GM18511 (cell line): ENCODE data around the gene PPIL4.

Source experiments
- ATAC-seq: cut with Tn5 transposase; IDR thresholded peaks from one replicate; pipeline ENCODE4 v1.9.1; 2021; ENCODE audit warnings: mild to moderate bottlenecking, moderate library complexity; ENCODE audit not compliant: unreplicated experiment

PPIL4 gene

GRCh38 chr6:149484733-149485700 lies 60.8 kb downstream of the PPIL4 start, which contains the start of gene ZC3H12D:
Gene ZC3H12D (minus strand): TSS chr6:149485014. CDS start chr6:149474543, 10,471 bp downstream.
- peak; percentile 54 for ATAC-seq

DNA sequence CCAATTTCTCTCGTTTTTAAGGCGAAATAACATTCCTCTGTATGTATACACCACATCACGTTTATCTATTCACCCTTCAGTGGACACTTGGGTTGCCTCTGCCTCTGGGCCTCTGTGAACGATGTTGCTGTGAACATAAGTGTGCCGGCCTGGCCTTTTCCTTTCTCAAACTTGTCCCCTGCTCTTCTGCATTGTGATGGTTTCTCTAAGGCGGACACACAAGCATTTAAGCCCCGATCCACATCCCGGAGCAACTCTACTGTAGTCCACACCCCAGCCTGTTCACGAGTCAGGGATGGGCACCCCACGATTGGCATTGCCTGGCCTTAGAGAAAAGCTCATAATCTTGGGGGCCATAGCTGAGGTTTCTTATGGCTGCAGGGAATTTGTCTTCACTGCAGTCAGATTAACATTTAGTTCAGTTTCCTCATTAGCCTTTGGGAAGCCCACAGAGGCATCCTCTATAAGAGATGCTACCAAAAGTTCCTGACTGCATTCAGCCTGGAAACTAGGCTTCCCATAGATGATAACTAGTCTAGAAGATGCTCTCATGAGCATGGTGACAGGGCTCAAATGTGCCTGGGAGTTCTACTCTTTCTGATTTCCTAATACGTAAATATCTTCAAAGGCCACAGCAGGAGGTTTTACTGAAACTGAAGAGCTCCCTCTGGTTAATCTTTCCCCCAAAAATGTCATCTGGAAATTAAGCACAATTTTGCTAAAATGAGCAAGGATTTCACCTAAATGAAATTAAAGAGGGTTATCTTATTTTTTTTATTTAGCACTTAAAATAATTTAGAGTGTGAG lies 61.8 kb downstream of the PPIL4 start:
- ATAC-seq = no peak

DNA sequence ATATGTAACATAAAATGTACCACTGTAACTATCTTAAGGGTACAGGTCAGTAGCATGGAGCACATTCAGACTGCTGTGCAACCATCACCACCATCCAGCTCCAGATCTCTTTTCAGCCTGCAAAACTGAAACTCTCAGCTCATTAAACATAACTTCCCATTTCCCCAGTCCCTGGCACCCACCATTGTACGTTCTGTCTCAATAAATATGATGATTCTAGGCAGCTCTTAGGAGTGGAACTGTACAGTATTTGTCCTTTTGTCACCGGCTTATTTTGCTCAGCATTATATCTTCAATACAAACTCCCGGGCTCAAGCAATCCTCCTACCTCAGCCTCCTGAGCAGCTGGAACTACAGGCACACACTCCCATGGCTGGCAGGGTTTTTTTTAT lies 62.5 kb downstream of the PPIL4 start:
- ATAC-seq = peak; percentile 10

DNA sequence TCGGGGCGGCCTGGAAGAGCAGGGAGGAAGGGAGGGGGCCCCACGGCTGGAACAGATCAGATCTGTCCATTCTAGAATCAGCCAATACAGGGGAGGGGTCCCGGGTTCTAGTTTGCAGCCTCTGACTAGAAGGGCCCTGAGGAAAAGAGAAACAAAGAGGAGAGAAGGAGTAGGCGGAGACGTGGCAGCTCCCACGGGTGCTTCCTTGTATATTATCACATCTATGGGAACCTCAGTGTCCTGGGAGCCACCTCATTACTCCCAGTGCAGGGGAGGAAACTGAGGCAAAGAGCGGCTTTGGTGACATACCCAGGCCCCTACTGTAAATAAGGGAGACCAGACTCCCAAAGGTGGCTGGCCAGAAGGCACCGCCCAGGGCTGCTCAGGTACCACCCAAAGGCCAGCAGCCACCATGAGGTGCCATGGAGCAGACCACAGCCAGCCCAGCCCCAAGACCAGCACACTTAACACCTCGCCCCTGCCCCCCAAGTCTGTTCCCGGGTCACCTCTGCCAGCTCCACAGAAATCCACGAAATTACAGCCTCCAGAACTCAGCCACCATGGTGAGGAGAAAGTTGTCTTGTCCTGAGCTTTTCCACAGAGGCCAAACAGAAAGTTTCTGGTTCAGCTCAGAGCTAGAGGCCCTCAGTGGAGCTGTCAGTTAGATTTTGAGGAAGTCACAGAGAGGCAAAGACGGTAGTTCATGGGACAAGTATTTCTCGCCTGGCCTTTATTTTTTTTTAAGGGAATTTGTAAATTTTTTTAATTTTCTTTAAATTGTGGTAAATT lies 63.1 kb downstream of the PPIL4 start:
- ATAC-seq = peak; percentile 22

GRCh38 chr6:149480502-149481280 lies 65.2 kb downstream of the PPIL4 start:
- ATAC-seq = no peak

DNA sequence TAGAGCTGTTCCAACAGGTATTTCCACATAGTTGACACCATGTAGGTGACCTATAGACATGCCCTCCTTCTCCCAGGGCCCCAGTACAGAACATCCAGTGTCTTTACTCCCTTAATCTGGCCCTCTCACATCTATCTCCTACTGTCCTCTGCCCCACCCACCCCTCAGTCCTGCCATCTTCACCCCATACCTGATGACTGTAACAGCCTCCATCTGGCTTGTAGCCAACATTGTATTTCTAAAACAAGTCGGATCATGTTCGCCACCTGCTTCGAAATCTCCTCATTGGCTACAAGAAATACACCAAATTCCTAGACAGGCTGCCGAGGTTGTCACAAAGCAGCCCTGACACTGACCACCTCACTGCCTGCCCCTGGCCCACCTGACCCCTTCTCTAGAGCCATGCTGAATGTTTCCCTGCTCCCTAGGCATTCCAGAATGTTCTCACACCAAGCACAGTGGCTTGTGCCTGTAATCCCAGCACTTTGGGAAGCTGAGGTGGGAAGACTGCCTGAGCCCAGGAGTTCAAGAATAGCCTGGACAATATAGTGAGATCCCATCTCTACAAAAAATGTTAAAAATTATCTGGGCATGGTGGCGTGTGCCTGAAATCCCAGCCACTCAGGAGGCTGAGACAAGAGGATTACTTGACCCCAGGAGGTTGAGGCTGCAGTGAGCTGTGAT lies 67.1 kb downstream of the PPIL4 start:
- no peak for ATAC-seq

- ATAC-seq = no peak
Measured at GRCh38 chr6:149477544-149477943, 68.3 kb downstream of the PPIL4 start.

GRCh38 chr6:149476789-149477455 lies 68.9 kb downstream of the PPIL4 start:
- ATAC-seq = no peak

DNA sequence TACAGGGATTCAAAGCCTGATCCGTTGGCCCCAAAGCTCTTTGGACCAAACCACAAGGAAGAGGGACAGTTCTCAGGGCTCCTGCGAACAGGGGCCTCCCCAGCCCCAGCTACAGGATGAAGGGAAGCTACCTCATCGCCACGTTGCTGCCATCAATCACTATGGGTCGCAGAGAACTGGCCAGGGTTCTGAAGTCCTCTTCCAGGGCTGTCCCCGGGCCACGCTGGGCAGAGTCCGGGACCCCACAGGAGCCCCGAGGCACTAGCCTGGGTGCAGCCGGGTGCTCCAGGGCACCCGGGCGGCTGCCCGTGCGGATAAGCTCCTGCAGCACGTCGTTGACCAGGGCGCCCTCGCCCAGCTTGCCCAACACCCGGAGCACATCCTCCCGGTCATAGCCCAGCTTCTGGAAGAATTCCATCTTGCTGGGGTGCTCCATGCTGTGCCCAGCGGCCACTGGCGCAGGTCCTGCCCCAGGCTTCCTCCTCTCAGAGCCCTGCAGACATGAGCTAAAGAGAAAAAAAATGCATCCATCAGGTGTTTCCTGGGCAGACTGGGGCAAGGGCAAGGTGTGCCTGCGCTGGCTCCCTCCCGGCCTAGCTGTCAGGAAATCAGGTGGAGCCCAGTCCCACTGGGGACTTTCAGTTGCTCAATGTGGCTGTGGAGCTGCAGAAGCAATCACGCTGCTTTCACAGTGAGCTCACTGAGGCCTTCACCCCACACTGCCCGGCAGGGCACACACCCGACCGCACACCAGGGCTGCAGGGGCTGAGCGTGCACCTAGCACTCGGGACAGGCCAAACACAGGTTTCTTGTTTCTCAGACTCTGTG lies 71.5 kb downstream of the PPIL4 start:
- ATAC-seq = peak; percentile 43

DNA sequence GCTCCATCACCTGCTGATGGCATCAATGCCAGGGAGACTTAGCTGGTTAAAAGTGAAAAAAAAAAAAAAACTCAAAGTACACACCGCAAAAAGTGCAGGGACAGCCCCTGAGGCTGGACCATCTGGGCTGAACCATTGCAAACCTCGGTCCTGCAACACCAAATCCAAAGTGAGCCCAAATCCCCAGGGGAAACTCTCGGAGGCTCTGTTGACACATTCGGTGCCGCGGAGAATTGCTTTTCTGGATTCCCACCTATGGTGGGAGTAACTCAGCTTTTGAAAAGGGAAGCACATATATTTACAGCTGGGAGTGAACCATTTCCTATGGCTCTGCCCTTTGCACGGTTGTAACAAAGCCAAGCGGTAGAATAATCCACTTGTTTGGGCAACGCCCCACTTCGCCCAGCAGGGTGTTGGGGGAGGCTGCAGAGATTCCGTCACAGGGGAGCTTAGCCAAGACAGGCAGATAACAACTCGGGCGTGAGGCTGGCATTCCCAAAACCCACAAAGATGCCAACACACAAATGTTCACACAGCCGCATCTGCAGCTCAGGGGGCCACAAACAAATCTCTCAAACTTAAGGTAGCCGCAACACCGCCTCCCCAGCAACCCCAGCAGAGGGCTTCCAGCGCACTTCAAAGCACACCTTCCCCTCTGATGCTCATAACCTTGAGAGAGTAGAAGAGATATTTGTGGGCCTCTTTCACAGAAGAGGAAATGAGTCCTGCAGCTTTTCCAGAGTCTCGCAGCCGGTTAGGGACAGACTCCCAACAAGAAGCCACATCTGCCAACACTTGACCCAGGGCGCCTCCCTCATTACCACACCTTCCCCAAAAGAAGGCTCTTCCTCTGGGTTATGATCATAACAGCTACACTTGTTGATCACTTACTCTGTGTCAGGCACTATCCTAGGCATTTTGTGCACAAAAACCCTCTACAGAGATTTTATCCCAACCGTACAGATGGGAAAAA lies 72.5 kb downstream of the PPIL4 start:
- peak; percentile 24 for ATAC-seq

- no peak for ATAC-seq
Measured at GRCh38 chr6:149472241-149472640, 73.6 kb downstream of the PPIL4 start.

GRCh38 chr6:149471801-149472200 lies 74.0 kb downstream of the PPIL4 start:
- peak; percentile 35 for ATAC-seq

GRCh38 chr6:149470948-149471347 lies 74.9 kb downstream of the PPIL4 start:
- ATAC-seq = no peak

DNA sequence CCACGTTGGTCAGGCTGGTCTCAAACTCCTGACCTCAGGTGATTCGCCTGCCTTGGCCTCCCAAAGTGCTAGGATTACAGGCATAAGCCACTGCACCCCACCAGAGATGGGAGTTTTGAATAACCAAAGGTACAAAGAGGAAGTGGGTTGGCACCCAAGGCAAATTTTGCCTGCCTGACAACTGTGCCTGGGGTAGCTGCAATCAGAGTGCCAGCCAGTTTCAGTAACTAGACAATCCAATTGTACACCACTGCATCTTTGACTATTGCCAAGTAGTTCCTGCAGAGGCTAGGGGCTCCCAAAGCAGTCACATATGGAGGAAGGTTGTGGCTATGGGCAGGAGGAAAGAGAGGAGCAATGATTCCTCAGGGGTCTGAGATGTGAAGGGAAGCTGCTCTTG lies 77.7 kb downstream of the PPIL4 start:
- ATAC-seq = peak; percentile 30

DNA sequence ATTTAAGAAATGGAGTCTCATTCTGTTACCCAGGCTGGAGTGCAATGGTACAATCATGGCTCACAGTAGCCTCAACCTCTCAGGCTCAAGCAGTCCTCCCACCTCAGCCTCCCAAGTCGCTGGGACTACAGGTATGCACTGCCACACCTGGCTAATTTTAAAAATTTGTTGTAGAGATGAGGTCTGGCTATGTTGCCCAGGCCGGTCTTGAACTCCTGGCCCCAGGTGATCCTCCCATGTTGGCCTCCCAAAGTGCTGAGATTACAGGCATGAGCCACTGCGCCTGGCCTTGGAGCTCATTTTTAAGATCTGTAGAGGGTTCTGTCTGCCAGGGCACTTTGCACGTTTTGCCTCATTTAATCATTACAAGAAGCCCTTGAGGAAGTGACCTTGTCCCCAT lies 78.6 kb downstream of the PPIL4 start:
- no peak for ATAC-seq

DNA sequence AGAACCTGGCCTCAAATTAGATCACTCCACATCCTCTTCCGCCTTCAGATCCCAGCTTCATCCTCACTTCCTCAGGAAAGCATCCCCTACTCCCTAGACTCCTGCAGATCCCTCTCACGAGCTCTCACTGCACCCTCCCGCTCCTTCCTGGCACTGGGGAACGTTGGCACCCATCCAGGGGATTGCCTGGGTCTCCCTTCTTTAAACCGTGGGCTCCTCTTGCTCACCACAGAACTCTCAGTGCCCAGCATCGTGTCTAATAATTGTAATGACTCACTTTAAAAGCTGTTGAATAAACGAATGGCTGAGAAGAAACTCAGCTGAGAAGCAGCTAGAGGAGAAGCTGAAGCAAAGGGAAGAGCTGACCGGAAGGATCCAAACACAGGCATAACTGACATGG lies 81.4 kb downstream of the PPIL4 start:
- ATAC-seq = no peak

GRCh38 chr6:149463781-149464180 lies 82.1 kb downstream of the PPIL4 start:
- ATAC-seq = no peak
